ENCODE measurements around the gene MYCBPAP.

- TF ChIP-seq CTCF (IDR thresholded peaks at IDR 0.05; ENCODE audit: low read depth, low read length) (no peak), EZH2phosphoT487 (IDR thresholded peaks at IDR 0.05; ENCODE audit: low read depth) (no peak)
Observed at GRCh38 chr17:50540560-50541401, 32.5 kb downstream of the MYCBPAP start.
